Gastroesophageal sphincter (tissue), 2 donors: ENCODE data around the gene NTN5.

Source experiments
- EP300 ChIP-seq: sonication (generic); formaldehyde crosslinking; IDR thresholded peaks from one replicate; pipeline ENCODE4 v1.6.1; 2017; ENCODE audit warnings: antibody characterized with exemption, mild to moderate bottlenecking
- POLR2A ChIP-seq, 2 donors: fragments of 450-650 bp; IDR thresholded peaks; one replicate each; pipeline ENCODE4 v1.6.1; 2017; ENCODE audit warnings: antibody characterized with exemption in 2 of 2, mild to moderate bottlenecking in 2 of 2, moderate library complexity in 1 of 2

GRCh38 chr19:48641850-48642249 is 31.0 kb downstream of the NTN5 start:
- TF ChIP-seq EP300, result no peak
- TF ChIP-seq POLR2A (IDR thresholded peaks at IDR 0.05), result no peak
